ENCODE results near the gene FRY. TPM values are rescaled to one million over a fixed set of nuclear protein-coding genes. Genes with fewer than 3 reads are reported as not detected.
A peak's percentile ranks its signal among the peaks of the same experiment; 100 is the strongest.

FRY gene
- total RNA-seq, 2 donors from 2014 or later, result 122 to 165 TPM

GRCh38 chr13:32259116-32259515, 227.5 kb downstream of the FRY start:
- peak; percentile 22 for TF ChIP-seq CTCF (IDR thresholded peaks at IDR 0.05)

DNA sequence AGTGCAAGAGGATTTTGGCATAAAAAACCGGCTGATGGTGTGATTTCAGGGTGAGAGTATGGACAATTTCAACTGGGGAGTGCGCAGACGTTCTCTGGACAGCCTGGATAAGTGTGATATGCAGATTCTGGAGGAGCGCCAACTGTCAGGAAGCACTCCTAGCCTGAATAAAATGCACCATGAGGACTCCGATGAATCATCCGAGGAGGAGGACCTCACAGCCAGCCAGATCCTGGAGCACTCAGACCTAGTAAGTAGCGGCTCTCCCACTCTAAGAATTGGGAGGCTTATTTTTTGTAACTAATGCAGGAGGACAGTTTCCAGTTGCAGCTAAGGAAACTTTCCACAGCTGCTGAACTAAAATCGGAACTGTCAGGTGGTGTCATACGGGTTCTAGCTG, 230.0 kb downstream of the FRY start:
- ATAC-seq (ENCODE audit: insufficient number of reproducible peaks, low FRiP score, low read depth), result peak; percentile 67
- peak overlapping the region; percentile 43 to 62 for H3K27ac ChIP-seq
- H3K36me3 ChIP-seq, result peaks cover 18% of the 10 kb centered on the region
- H3K4me1 ChIP-seq (ENCODE audit: control insufficient read depth in 1 of 2, low read depth in 2 of 2), result peaks cover 10 to 69% of the 10 kb centered on the region in 2 donors
- DNase-seq (ENCODE audit: low spot score), result peak; percentile 62
- H3K9me3 ChIP-seq, result no peaks in the 10 kb centered on the region
- H3K27me3 ChIP-seq (replicated peaks; ENCODE audit: insufficient read depth), result no peaks in the 10 kb centered on the region
- TF ChIP-seq CTCF (IDR thresholded peaks at IDR 0.05), result no peak
- H3K4me3 ChIP-seq, result peak overlapping the region; percentile 9

More at GRCh38 chr13:32259116-32259515, 227.5 kb downstream of the FRY start:
- Histone ChIP-seq H3K27ac (peak overlapping the region; percentile 5 to 62), H3K36me3 (no peaks in the 10 kb centered on the region), H3K27me3 (replicated peaks; ENCODE audit: insufficient read depth) (no peaks in the 10 kb centered on the region), H3K9me3 (no peaks in the 10 kb centered on the region), H3K4me1 (ENCODE audit: control insufficient read depth in 1 of 2, low read depth in 2 of 2) (peaks cover 10 to 56% of the 10 kb centered on the region in 2 donors), H3K4me3 (no peak overlapping the region)
- DNase-seq (ENCODE audit: low spot score) (no peak), ATAC-seq (ENCODE audit: insufficient number of reproducible peaks, low FRiP score, low read depth) (no peak)

DNA sequence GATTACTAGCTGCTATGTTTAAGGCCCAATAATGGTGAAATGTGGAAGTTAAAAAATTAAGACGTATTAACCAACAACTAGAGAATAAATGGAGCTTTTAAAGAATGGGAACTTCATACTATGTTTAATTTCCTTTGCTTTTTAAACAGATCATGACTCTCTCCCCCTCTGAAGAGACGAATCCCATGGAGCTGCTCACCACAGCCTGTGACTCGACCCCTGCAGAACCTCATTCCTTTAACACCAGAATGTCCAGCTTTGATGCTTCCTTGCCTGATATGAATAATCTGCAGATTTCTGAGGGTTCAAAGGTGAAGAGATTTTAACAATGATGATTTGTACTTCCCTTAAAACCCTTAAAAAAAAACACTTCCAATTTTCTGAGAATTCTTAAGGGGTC, 230.6 kb downstream of the FRY start:
- Histone ChIP-seq H3K27ac (peak overlapping the region; percentile 14 to 62), H3K27me3 (replicated peaks; ENCODE audit: insufficient read depth) (no peaks in the 10 kb centered on the region), H3K4me3 (no peak overlapping the region), H3K9me3 (no peaks in the 10 kb centered on the region), H3K4me1 (ENCODE audit: control insufficient read depth in 1 of 2, low read depth in 2 of 2) (peaks cover 10 to 66% of the 10 kb centered on the region in 2 donors), H3K36me3 (peaks cover 23% of the 10 kb centered on the region)
- no peak for TF ChIP-seq CTCF (IDR thresholded peaks at IDR 0.05)
- no peak for ATAC-seq (ENCODE audit: insufficient number of reproducible peaks, low FRiP score, low read depth)
- DNase-seq (ENCODE audit: low spot score), result no peak

DNA sequence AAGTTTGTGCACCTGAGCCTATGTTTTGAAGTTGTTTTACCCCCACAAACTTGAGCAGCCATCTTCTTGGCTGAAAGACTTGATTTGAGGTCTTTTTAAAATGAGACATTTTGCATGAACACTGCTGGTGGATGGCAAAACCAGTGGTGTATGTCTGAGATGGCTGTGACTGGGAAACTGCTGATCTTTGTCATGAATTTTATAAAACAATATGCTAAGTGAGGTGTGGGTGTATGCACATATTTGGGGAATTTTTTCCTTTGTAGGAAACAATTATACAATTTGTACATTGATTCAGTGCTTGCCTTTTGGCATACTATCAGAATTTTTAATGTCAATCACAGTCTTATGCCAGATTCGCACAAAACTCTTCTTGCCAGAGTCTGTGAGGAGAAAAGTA, 231.0 kb downstream of the FRY start:
- no peaks in the 10 kb centered on the region for H3K27me3 ChIP-seq (replicated peaks; ENCODE audit: insufficient read depth)
- no peak overlapping the region for H3K4me3 ChIP-seq
- TF ChIP-seq CTCF (IDR thresholded peaks at IDR 0.05), result no peak
- H3K27ac ChIP-seq, result peak overlapping the region in 1 of 2 donors; percentile 14
- H3K9me3 ChIP-seq, result no peaks in the 10 kb centered on the region
- H3K4me1 ChIP-seq (ENCODE audit: control insufficient read depth in 1 of 2, low read depth in 2 of 2), result peaks cover 10 to 62% of the 10 kb centered on the region in 2 donors
- DNase-seq (ENCODE audit: low spot score), result no peak
- H3K36me3 ChIP-seq, result peaks cover 28% of the 10 kb centered on the region
- ATAC-seq (ENCODE audit: insufficient number of reproducible peaks, low FRiP score, low read depth), result no peak

DNA sequence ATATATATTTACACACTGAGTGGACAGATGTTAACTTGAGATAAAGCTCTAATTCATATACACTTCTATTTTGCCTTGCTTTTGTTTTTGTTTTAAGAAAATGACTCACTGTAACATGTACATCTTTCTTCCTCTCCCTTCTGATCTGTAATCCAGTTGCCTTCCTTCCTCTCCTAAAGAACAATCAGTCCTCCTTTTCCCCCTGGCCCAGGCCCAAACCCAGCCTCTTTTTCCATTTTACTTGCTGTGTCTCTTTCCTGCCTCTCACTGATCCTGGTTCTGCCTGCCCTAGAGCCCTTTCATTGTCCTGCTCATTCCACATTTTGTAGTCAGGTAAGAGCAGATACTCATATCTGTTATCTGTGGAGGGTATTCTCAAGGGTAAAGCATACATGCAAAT, 232.8 kb downstream of the FRY start:
- Histone ChIP-seq H3K36me3 (peaks cover 33% of the 10 kb centered on the region), H3K27me3 (replicated peaks; ENCODE audit: insufficient read depth) (no peaks in the 10 kb centered on the region), H3K4me3 (no peak overlapping the region), H3K27ac (no peak overlapping the region), H3K4me1 (ENCODE audit: control insufficient read depth in 1 of 2, low read depth in 2 of 2) (peaks cover 8 to 44% of the 10 kb centered on the region in 2 donors), H3K9me3 (no peaks in the 10 kb centered on the region)
- no peak for DNase-seq (ENCODE audit: low spot score)
- no peak for ATAC-seq (ENCODE audit: insufficient number of reproducible peaks, low FRiP score, low read depth)
- no peak for TF ChIP-seq CTCF (IDR thresholded peaks at IDR 0.05)
